Neural cell (in vitro differentiated cells): ENCODE results near the gene MRPL43.

Experiments
- RAD21 ChIP-seq: fragments of 450-650 bp; conservative IDR thresholded peaks from 2 replicates; pipeline ENCODE4 v1.6.1; 2014; ENCODE audit warnings: antibody characterized with exemption, mild to moderate bottlenecking, moderate library complexity
- TF ChIP-seq, protein P1 (sequence below): fragments of 450-650 bp; IDR thresholded peaks from 2 replicates; pipeline ENCODE4 v1.5.1; 2014; ENCODE audit warnings: antibody characterized with exemption, mild to moderate bottlenecking, moderate library complexity; ENCODE audit not compliant: poor library complexity, severe bottlenecking

- TF ChIP-seq, protein P1, sequence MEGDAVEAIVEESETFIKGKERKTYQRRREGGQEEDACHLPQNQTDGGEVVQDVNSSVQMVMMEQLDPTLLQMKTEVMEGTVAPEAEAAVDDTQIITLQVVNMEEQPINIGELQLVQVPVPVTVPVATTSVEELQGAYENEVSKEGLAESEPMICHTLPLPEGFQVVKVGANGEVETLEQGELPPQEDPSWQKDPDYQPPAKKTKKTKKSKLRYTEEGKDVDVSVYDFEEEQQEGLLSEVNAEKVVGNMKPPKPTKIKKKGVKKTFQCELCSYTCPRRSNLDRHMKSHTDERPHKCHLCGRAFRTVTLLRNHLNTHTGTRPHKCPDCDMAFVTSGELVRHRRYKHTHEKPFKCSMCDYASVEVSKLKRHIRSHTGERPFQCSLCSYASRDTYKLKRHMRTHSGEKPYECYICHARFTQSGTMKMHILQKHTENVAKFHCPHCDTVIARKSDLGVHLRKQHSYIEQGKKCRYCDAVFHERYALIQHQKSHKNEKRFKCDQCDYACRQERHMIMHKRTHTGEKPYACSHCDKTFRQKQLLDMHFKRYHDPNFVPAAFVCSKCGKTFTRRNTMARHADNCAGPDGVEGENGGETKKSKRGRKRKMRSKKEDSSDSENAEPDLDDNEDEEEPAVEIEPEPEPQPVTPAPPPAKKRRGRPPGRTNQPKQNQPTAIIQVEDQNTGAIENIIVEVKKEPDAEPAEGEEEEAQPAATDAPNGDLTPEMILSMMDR: no peak
- TF ChIP-seq RAD21: no peak
Measured at GRCh38 chr10:101006593-101007098, 19.3 kb upstream of the MRPL43 start.
